PC-9 (cell line): Measurements from ENCODE around the gene SERTAD3.

Source experiments
- CTCF ChIP-seq: fragments of 200-600 bp; sonication (generic); conservative IDR thresholded peaks from 2 replicates; pipeline ENCODE4 v1.6.1; 2017; ENCODE audit warnings: mixed run types, antibody characterized with exemption, mild to moderate bottlenecking, moderate library complexity
- EZH2 ChIP-seq: fragments of 200-600 bp; sonication (generic); IDR thresholded peaks from 2 replicates; pipeline ENCODE4 v1.8.0; 2017; ENCODE audit warnings: antibody characterized with exemption, low read depth

- TF ChIP-seq CTCF (no peak), EZH2 (no peak)
Observed at GRCh38 chr19:40392123-40392522, 52.0 kb downstream of the SERTAD3 start.
